ENCODE data around the gene AEN.

GRCh38 chr15:88656760-88657221 lies 35.7 kb downstream of the AEN start:
- no peak for TF ChIP-seq CTCF (conservative IDR thresholded peaks at IDR 0.05)
- TF ChIP-seq ZFX (IDR thresholded peaks at IDR 0.05): no peak

All from C4-2B (cell line).